ENCODE measurements around the gene IFNGR2.
A peak's percentile ranks its signal among the peaks of the same experiment; 100 is the strongest.

The IFNGR2 gene, protein sequence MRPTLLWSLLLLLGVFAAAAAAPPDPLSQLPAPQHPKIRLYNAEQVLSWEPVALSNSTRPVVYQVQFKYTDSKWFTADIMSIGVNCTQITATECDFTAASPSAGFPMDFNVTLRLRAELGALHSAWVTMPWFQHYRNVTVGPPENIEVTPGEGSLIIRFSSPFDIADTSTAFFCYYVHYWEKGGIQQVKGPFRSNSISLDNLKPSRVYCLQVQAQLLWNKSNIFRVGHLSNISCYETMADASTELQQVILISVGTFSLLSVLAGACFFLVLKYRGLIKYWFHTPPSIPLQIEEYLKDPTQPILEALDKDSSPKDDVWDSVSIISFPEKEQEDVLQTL

GRCh38 chr21:33403128-33403785 lies at the start of gene IFNGR2:
TSS of gene IFNGR2 (plus strand) at chr21:33403413. CDS start at chr21:33403544, 131 bp downstream.
- DNase-seq (ENCODE audit: extremely low spot score) = peak; percentile 77
- TF ChIP-seq, protein P1, sequence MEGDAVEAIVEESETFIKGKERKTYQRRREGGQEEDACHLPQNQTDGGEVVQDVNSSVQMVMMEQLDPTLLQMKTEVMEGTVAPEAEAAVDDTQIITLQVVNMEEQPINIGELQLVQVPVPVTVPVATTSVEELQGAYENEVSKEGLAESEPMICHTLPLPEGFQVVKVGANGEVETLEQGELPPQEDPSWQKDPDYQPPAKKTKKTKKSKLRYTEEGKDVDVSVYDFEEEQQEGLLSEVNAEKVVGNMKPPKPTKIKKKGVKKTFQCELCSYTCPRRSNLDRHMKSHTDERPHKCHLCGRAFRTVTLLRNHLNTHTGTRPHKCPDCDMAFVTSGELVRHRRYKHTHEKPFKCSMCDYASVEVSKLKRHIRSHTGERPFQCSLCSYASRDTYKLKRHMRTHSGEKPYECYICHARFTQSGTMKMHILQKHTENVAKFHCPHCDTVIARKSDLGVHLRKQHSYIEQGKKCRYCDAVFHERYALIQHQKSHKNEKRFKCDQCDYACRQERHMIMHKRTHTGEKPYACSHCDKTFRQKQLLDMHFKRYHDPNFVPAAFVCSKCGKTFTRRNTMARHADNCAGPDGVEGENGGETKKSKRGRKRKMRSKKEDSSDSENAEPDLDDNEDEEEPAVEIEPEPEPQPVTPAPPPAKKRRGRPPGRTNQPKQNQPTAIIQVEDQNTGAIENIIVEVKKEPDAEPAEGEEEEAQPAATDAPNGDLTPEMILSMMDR (IDR thresholded peaks at IDR 0.05; ENCODE audit: control extremely low read depth, extremely low read depth, low read depth, missing control alignments) = no peak
- CTCF ChIA-PET = interaction anchor here (0.9 to 4.4 kb wide), 7 partner anchors 10 to 43 kb away, joined by 3 to 29 read pairs (median 5); no protein-coding TSS in a partner anchor
- POLR2A ChIA-PET = interaction anchor here (1.8 kb wide), 1 partner anchor 42 kb away, joined by 7 read pairs; no protein-coding TSS in a partner anchor

DNA sequence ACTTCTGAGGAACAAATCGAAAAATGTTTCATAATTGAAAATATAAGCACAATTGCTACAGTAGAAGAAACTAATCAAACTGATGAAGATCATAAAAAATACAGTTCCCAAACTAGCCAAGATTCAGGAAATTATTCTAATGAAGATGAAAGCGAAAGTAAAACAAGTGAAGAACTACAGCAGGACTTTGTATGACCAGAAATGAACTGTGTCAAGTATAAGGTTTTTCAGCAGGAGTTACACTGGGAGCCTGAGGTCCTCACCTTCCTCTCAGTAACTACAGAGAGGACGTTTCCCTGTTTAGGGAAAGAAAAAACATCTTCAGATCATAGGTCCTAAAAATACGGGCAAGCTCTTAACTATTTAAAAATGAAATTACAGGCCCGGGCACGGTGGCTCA lies 47.9 kb upstream of the IFNGR2 start:
- TF ChIP-seq, protein P1 (IDR thresholded peaks at IDR 0.05; ENCODE audit: control extremely low read depth, extremely low read depth, low read depth, missing control alignments) = no peak
- ChIA-PET POLR2A (no interaction called here), CTCF (interaction anchor here (0.7 to 0.8 kb wide), 2 partner anchors 9 to 89 kb away, joined by 3 read pairs; no protein-coding TSS in a partner anchor)
- no peak for DNase-seq (ENCODE audit: extremely low spot score)

DNA sequence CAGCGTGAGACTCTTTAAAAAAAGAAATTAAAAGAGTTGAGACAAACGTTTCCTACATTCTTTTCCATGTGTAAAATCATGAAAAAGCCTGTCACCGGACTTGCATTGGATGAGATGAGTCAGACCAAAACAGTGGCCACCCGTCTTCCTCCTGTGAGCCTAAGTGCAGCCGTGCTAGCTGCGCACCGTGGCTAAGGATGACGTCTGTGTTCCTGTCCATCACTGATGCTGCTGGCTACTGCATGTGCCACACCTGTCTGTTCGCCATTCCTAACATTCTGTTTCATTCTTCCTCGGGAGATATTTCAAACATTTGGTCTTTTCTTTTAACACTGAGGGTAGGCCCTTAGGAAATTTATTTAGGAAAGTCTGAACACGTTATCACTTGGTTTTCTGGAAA lies 47.2 kb upstream of the IFNGR2 start:
- TF ChIP-seq, protein P1 (IDR thresholded peaks at IDR 0.05; ENCODE audit: control extremely low read depth, extremely low read depth, low read depth, missing control alignments) = no peak
- ChIA-PET POLR2A (no interaction called here), CTCF (interaction anchor here (0.8 to 1.0 kb wide), 2 partner anchors 10 to 14 kb away, joined by 4 read pairs; no protein-coding TSS in a partner anchor)

GRCh38 chr21:33357177-33357576 lies 46.0 kb upstream of the IFNGR2 start:
- DNase-seq (ENCODE audit: extremely low spot score) = no peak
- TF ChIP-seq, protein P1 (IDR thresholded peaks at IDR 0.05; ENCODE audit: control extremely low read depth, extremely low read depth, low read depth, missing control alignments) = no peak
- ChIA-PET POLR2A (no interaction called here), CTCF (interaction anchor here (1.0 to 5.6 kb wide), 3 partner anchors 13 to 160 kb away, joined by 4 to 142 read pairs (median 4); no protein-coding TSS in a partner anchor)

More for the DNA sequence above, 47.2 kb upstream of the IFNGR2 start:
- no peak for DNase-seq (ENCODE audit: extremely low spot score)

DNA sequence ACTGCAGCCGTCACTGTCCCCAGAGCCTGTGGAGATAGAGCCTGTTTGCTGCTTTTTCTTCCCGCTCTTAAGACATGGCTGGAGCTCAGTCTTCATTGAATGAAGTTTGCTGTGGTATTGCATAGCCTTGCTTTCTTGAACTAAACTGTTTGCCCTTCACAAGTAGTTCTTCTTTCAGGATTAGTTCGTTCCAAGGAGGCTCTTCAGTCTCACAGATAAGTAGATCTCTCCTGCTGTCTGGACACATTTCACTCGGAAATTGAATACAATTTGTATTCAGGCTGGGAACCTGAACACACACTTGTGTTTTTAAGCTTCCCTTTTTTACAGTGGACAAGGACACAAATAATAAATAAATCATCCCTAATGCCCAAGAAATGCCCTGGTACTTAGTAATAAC lies 43.8 kb upstream of the IFNGR2 start:
- TF ChIP-seq, protein P1 (IDR thresholded peaks at IDR 0.05; ENCODE audit: control extremely low read depth, extremely low read depth, low read depth, missing control alignments) = no peak
- DNase-seq (ENCODE audit: extremely low spot score) = no peak
- ChIA-PET CTCF (interaction anchor here (0.7 to 5.6 kb wide), 11 partner anchors 10 to 350 kb away, joined by 3 to 142 read pairs (median 29); no protein-coding TSS in a partner anchor), POLR2A (no interaction called here)

- POLR2A ChIA-PET = no interaction called here
- CTCF ChIA-PET = interaction anchor here (0.7 to 5.6 kb wide), 29 partner anchors 11 to 349 kb away, joined by 3 to 142 read pairs (median 13); partner anchors contain the start of gene IFNAR1
- DNase-seq (ENCODE audit: extremely low spot score) = no peak
- TF ChIP-seq, protein P1 (IDR thresholded peaks at IDR 0.05; ENCODE audit: control extremely low read depth, extremely low read depth, low read depth, missing control alignments) = no peak
Observed at GRCh38 chr21:33360281-33360680, 42.9 kb upstream of the IFNGR2 start.

All from GM10248 (cell line).